Stimulated activated memory B cell treated with anti-CD40 and anti-IgM and Interleukin-4, amounts not matched to agents 10 μg/mL and 1 μg/mL and 100 μg/mL, for 72 hours (primary cell): Measurements from ENCODE around the gene USP6NL.
"Not testable (repeated sequence)": the region's sequence is repeated elsewhere in the genome, so short reads cannot be mapped to it uniquely, and the experiment has no call there.

ENCODE experiments used
- ATAC-seq: fragments of 150-1000 bp; cut with Tn5 transposase; 2 replicates; pipeline ENCODE4 v1.10.0; 2021
- H3K27ac Mint-ChIP-seq: one replicate; pipeline ENCODE4 v1.8.0; 2022; ENCODE audit warnings: mild to moderate bottlenecking, mixed read lengths
- H3K27me3 Mint-ChIP-seq: one replicate; pipeline ENCODE4 v1.8.0; 2022; ENCODE audit warnings: mixed read lengths
- H3K36me3 Mint-ChIP-seq: one replicate; pipeline ENCODE4 v1.8.0; 2022; ENCODE audit warnings: mixed read lengths
- H3K4me1 Mint-ChIP-seq: one replicate; pipeline ENCODE4 v1.8.0; 2022; ENCODE audit warnings: mixed read lengths
- H3K4me3 Mint-ChIP-seq: one replicate; pipeline ENCODE4 v1.8.0; 2022; ENCODE audit warnings: mild to moderate bottlenecking, moderate library complexity, mixed read lengths
- H3K9me3 Mint-ChIP-seq: one replicate; pipeline ENCODE4 v1.8.0; 2022; ENCODE audit warnings: mixed read lengths

Gene USP6NL

GRCh38 chr10:11509036-11509435 lies 102.4 kb downstream of the USP6NL start:
- Mint-ChIP-seq H3K27me3 (no peaks in the 10 kb centered on the region), H3K27ac (no peak overlapping the region), H3K9me3 (no peaks in the 10 kb centered on the region), H3K4me1 (peaks cover 49% of the 10 kb centered on the region), H3K4me3 (no peak overlapping the region), H3K36me3 (peaks cover 20% of the 10 kb centered on the region)
- no peak for ATAC-seq

GRCh38 chr10:11506247-11506789 lies 105.1 kb downstream of the USP6NL start:
- Mint-ChIP-seq H3K36me3 (peaks cover 13% of the 10 kb centered on the region), H3K27ac (peak overlapping the region; percentile 83), H3K4me3 (no peak overlapping the region), H3K4me1 (peaks cover 42% of the 10 kb centered on the region), H3K27me3 (no peaks in the 10 kb centered on the region), H3K9me3 (no peaks in the 10 kb centered on the region)
- no peak for ATAC-seq

DNA sequence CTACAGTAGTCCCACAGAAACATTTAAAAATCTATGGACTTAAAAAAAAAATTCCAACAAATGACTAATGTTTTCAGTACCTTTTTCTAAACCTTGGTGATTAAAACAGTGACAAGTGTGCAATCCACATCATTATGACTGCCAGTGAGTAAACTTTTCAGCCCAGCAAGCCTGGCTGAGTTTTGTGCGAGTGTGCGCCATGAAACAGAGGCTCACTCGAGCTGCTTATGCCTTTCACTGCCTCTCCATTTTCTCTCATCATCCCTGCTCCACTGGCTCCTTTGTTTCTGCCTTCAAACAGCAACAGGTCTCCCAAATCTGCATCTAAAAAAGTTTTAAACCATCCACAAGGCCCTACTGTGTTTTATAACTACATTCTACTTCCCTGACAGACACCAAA lies 105.8 kb downstream of the USP6NL start:
- peak overlapping the region; percentile 14 for H3K4me3 Mint-ChIP-seq
- no peaks in the 10 kb centered on the region for H3K27me3 Mint-ChIP-seq
- peaks cover 39% of the 10 kb centered on the region for H3K4me1 Mint-ChIP-seq
- H3K9me3 Mint-ChIP-seq = no peaks in the 10 kb centered on the region
- ATAC-seq = peak; percentile 81
- peaks cover 13% of the 10 kb centered on the region for H3K36me3 Mint-ChIP-seq
- H3K27ac Mint-ChIP-seq = peak overlapping the region; percentile 83

DNA sequence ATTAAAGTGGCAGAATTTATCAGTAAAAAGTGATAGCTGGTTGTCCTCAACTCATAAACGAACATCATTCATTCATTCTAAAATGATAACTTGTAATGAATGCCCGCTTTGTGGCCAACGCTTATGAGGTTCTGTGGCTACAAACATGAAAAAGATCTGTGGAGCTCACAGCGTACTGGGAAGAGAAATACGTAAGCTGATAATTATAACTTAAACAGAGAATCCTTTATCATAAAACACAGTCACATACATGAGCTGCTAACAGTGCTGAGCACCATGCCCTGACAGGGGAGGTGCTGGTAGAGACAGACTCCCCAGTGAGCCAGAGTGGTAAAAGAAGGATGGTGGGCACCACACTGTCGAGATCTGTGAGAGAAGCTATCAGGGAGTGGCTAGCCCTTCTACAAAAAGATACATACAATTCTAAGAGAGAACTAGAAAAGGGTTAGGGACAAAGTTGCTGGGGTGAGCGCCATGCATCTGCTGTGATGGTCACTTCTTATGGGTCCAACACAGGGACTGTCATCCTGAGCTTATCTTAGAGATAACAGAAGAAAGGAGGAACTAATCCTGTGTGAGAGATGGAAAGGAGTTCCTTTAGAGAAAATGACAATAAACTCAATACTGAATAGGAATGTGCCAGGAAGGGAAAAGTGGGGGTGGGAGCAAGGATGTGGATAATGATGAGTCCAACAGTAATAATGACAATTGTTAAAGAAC lies 106.7 kb downstream of the USP6NL start:
- H3K27ac Mint-ChIP-seq = peak overlapping the region; percentile 83
- H3K4me3 Mint-ChIP-seq = no peak overlapping the region
- no peak for ATAC-seq
- H3K9me3 Mint-ChIP-seq = no peaks in the 10 kb centered on the region
- H3K27me3 Mint-ChIP-seq = no peaks in the 10 kb centered on the region
- H3K36me3 Mint-ChIP-seq = peaks cover 13% of the 10 kb centered on the region
- H3K4me1 Mint-ChIP-seq = peaks cover 31% of the 10 kb centered on the region

DNA sequence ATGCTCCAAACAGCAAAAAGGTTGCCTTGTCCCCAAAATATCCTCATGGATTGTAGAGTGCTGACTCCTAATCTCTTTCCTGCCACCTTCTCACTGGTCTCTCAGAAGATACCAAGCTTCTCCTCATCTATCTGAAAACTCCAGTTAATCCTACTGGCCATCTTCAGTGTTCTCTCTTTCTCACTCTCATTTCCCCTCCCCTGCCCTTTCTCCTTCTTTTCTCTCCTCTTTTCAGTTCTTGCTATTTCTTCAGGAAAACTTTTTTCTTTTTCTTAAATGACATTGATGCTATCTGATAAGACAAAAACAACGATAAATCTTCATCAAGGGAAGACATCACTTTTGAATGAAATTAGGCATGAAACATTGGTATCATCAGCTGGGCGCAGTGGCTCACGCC lies 109.8 kb downstream of the USP6NL start:
- Mint-ChIP-seq H3K27me3 (no peaks in the 10 kb centered on the region), H3K9me3 (no peaks in the 10 kb centered on the region), H3K4me3 (no peak overlapping the region), H3K4me1 (peaks cover 24% of the 10 kb centered on the region), H3K27ac (peak overlapping the region; percentile 7), H3K36me3 (peaks cover 21% of the 10 kb centered on the region)
- no peak for ATAC-seq

DNA sequence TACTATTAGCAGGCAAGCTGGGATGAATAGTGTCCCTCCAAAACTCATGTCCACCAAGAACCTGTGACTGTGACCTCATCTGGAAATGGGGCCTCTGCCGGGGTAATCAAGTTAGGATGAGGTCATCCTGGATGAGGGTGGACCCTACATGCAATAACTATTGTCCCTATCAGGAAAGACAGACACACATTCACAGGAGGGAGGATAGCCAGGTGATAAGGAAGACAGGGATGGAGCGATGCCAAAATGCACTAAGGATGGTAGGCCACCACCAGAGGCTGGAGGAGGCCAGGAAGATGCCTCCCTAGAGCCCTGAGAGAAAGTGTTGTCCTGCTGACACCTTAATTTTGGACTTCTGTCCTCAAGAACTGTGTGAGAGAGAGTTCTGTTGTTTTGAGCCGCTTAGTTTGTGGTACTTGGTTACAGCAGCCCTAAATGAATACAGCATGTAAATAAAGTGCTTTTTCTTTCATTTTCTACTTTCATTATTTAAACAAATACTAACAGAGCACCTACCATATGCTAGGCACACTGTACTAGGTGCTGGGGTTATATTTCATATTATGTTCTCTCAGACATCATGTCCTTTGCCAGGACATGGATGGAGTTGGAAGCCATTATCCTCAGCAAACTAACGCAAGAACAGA lies 111.9 kb downstream of the USP6NL start:
- Mint-ChIP-seq H3K36me3 (peaks cover 28% of the 10 kb centered on the region), H3K9me3 (no peaks in the 10 kb centered on the region), H3K27me3 (no peaks in the 10 kb centered on the region), H3K27ac (no peak overlapping the region), H3K4me3 (no peak overlapping the region), H3K4me1 (peaks cover 12% of the 10 kb centered on the region)
- no peak for ATAC-seq

DNA sequence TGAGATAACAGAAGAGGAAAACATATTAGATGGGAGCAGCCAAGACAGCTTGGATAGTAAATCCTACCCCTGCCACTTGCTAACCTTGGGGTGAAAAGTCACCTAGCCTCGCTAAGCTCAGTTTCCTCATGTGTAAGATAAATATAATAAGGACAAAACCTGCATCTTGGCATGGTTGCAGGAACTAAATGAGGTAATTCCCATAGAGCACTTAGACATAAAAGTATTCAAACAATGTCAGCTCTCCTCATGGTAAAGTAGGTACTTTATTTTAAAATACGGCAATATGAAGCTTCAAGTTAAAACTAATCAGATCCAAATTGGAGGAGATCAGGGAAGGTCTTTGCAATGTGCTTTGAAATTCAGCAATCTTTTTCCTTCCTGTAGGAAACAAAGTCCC lies 113.1 kb downstream of the USP6NL start:
- H3K36me3 Mint-ChIP-seq = peaks cover 37% of the 10 kb centered on the region
- H3K27ac Mint-ChIP-seq = no peak overlapping the region
- no peaks in the 10 kb centered on the region for H3K27me3 Mint-ChIP-seq
- H3K4me3 Mint-ChIP-seq = no peak overlapping the region
- no peak for ATAC-seq
- H3K4me1 Mint-ChIP-seq = peaks cover 8% of the 10 kb centered on the region
- H3K9me3 Mint-ChIP-seq = no peaks in the 10 kb centered on the region

DNA sequence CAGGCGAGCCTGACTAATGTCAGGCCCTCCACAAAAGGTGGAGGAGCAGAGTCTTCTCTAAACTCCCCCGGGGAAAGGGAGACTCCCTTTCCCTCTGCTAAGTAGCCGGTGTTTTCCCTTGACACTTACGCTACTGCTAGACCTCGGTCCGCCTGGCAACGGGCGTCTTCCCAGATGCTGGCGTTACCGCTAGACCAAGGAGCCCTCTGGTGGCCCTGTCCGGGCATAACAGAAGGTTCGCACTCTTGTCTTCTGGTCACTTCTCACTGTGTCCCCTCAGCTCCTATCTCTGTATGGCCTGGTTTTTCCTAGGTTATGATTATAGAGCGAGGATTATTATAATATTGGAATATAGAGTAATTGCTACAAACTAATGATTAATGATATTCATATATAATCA lies 116.5 kb downstream of the USP6NL start:
- H3K9me3 Mint-ChIP-seq, ATAC-seq, H3K27ac Mint-ChIP-seq, H3K27me3 Mint-ChIP-seq, H3K4me1 Mint-ChIP-seq, H3K4me3 Mint-ChIP-seq: not testable (repeated sequence)
- H3K36me3 Mint-ChIP-seq = peaks cover 56% of the 10 kb centered on the region

GRCh38 chr10:11493646-11494045 lies 117.8 kb downstream of the USP6NL start:
- Mint-ChIP-seq H3K4me3 (no peak overlapping the region), H3K36me3 (peaks cover 62% of the 10 kb centered on the region), H3K27me3 (no peaks in the 10 kb centered on the region), H3K9me3 (no peaks in the 10 kb centered on the region), H3K4me1 (peaks cover 11% of the 10 kb centered on the region), H3K27ac (peak overlapping the region; percentile 20)
- no peak for ATAC-seq

GRCh38 chr10:11491087-11491486 lies 120.4 kb downstream of the USP6NL start:
- Mint-ChIP-seq H3K27me3 (no peaks in the 10 kb centered on the region), H3K36me3 (peaks cover 57% of the 10 kb centered on the region), H3K9me3 (no peaks in the 10 kb centered on the region), H3K4me1 (peaks cover 11% of the 10 kb centered on the region), H3K27ac (peak overlapping the region; percentile 3), H3K4me3 (no peak overlapping the region)
- ATAC-seq = no peak

DNA sequence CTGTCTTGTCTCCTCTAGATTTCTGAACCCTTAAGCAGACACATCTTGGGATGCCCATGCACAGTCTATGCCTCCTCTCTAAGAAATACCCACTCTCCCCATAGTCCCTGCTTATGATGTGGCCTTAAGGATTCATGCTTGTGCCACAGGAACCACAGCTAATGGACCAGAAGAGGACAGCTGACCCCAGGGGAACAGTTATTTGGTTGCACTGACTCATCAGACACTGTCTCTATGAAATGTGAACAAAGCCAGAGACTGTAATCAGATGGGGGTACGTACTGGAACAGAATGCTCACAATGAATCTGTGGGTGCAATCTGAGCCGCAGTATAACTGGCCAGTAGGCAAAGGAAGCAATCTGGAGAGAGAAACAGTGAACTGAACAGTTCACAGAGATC lies 121.9 kb downstream of the USP6NL start:
- peaks cover 11% of the 10 kb centered on the region for H3K4me1 Mint-ChIP-seq
- H3K27ac Mint-ChIP-seq = no peak overlapping the region
- peaks cover 53% of the 10 kb centered on the region for H3K36me3 Mint-ChIP-seq
- H3K27me3 Mint-ChIP-seq = no peaks in the 10 kb centered on the region
- no peak overlapping the region for H3K4me3 Mint-ChIP-seq
- H3K9me3 Mint-ChIP-seq = no peaks in the 10 kb centered on the region
- ATAC-seq = no peak

GRCh38 chr10:11488126-11488525 lies 123.3 kb downstream of the USP6NL start:
- H3K4me1 Mint-ChIP-seq = peaks cover 26% of the 10 kb centered on the region
- no peak overlapping the region for H3K4me3 Mint-ChIP-seq
- no peaks in the 10 kb centered on the region for H3K9me3 Mint-ChIP-seq
- ATAC-seq = no peak
- peaks cover 50% of the 10 kb centered on the region for H3K36me3 Mint-ChIP-seq
- H3K27me3 Mint-ChIP-seq = no peaks in the 10 kb centered on the region
- no peak overlapping the region for H3K27ac Mint-ChIP-seq

DNA sequence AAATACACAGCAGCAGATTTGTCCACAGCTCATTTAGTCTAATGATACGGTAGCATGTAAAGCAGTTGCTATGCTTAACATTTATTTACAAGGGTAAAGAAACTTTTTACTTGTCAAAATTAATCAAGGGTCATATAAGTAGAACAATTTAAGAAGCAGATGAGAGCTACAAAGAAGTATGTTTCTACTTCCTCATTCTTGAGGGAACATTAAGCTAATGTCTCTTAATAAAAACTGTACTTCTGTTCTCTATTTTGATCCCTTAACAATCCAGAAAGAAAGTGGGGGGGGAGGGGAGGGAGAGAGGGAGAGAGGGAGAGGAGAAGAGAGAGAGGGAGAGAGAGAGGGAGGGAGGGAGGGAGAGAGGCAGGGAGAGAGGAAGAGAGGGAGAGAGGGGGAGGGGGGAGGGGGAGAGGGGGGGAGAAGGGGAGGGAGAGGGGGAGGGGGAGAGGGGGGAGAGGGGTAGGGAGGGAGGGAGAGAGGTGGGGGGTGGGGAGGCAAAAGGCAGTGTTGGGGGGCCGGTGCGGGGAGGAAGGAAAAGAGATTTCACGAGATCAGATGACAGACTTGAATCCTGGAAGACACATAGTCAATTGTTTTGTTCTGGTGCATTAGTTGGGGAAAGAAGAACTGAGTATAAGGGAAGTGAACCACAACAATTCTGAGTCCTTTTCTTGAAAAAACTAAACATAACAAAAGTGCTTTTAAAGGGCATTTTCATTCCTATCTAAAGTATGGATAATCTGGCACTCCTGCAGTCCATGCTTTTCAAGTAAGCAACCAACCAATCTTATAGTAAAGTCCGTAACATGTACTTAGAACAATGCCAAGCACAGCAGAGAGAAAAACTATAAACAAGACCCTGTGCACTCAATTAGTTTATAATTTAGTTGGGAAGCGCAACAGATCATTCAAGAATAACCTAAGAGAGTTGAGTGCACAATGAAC lies 128.0 kb downstream of the USP6NL start:
- ATAC-seq = no peak
- Mint-ChIP-seq H3K4me3 (no peak overlapping the region), H3K9me3 (no peaks in the 10 kb centered on the region), H3K27me3 (no peaks in the 10 kb centered on the region), H3K27ac (peak overlapping the region; percentile 62), H3K36me3 (peaks cover 43% of the 10 kb centered on the region), H3K4me1 (peaks cover 32% of the 10 kb centered on the region)

GRCh38 chr10:11482306-11482705 lies 129.1 kb downstream of the USP6NL start:
- H3K27ac Mint-ChIP-seq = no peak overlapping the region
- ATAC-seq = no peak
- peaks cover 32% of the 10 kb centered on the region for H3K4me1 Mint-ChIP-seq
- no peak overlapping the region for H3K4me3 Mint-ChIP-seq
- no peaks in the 10 kb centered on the region for H3K27me3 Mint-ChIP-seq
- no peaks in the 10 kb centered on the region for H3K9me3 Mint-ChIP-seq
- peaks cover 45% of the 10 kb centered on the region for H3K36me3 Mint-ChIP-seq

- Mint-ChIP-seq H3K4me3 (no peak overlapping the region), H3K9me3 (no peaks in the 10 kb centered on the region), H3K36me3 (peaks cover 52% of the 10 kb centered on the region), H3K4me1 (peaks cover 32% of the 10 kb centered on the region), H3K27ac (peak overlapping the region; percentile 22), H3K27me3 (no peaks in the 10 kb centered on the region)
- ATAC-seq = no peak
Measured at GRCh38 chr10:11480687-11481086, 130.8 kb downstream of the USP6NL start.
